HepG2 (cell line): ENCODE results near the gene BCAS3. TPM values are rescaled to one million over a fixed set of nuclear protein-coding genes. Genes with fewer than 3 reads are reported as not detected.

Experiments
- ATF4 ChIP-seq, 2 experiments: fragments of 450-650 bp in 1 of 2; sonication (generic) in 1 of 2; formaldehyde crosslinking; IDR thresholded peaks; 2 replicates each; pipeline versions ENCODE4 v1.5.0 to v1.8.0; 2020 to 2022; ENCODE audit warnings: mild to moderate bottlenecking in 1 of 2, missing genetic modification reagents in 1 of 2
- BHLHE40 ChIP-seq: IDR thresholded peaks from 2 replicates; pipeline ENCODE4 v1.6.1; 2011; ENCODE audit warnings: low read length, improper control_type of control experiment
- BRF2 ChIP-seq: sonication (generic); formaldehyde crosslinking; IDR thresholded peaks from 2 replicates; pipeline ENCODE4 v1.8.1; 2022; ENCODE audit warnings: mild to moderate bottlenecking, missing genetic modification reagents
- CREM ChIP-seq, 2 experiments: sonication (generic) in 1 of 2; formaldehyde crosslinking in 1 of 2; IDR thresholded peaks; 2 replicates each; pipeline versions ENCODE4 v1.4.0 to v1.6.1; 2016 to 2020; ENCODE audit warnings: antibody characterized with exemption in 1 of 2, mild to moderate bottlenecking in 1 of 2, missing genetic modification reagents in 1 of 2
- E2F5 ChIP-seq: sonication (generic); formaldehyde crosslinking; conservative IDR thresholded peaks from 2 replicates; pipeline ENCODE4 v1.4.0; 2020; ENCODE audit warnings: missing genetic modification reagents
- ETV5 ChIP-seq: IDR thresholded peaks from 2 replicates; pipeline ENCODE4 v1.6.1; 2018; ENCODE audit warnings: missing biosample characterization, missing genetic modification reagents, inconsistent platforms, borderline replicate concordance
- FOSL1 ChIP-seq: sonication (generic); formaldehyde crosslinking; IDR thresholded peaks from 2 replicates; pipeline ENCODE4 v1.9.0; 2021; ENCODE audit warnings: missing genetic modification reagents, borderline replicate concordance
- FOXK2 ChIP-seq: fragments of 450-650 bp; IDR thresholded peaks from 2 replicates; pipeline ENCODE4 v1.6.1; 2016
- HES4 ChIP-seq: sonication (generic); formaldehyde crosslinking; IDR thresholded peaks from 2 replicates; pipeline ENCODE4 v1.9.0; 2021; ENCODE audit warnings: mild to moderate bottlenecking, missing genetic modification reagents, borderline replicate concordance
- MEF2D ChIP-seq: sonication (generic); formaldehyde crosslinking; IDR thresholded peaks from 2 replicates; pipeline ENCODE4 v1.5.1; 2020; ENCODE audit warnings: mild to moderate bottlenecking, missing genetic modification reagents
- NFE2L1 ChIP-seq: sonication (generic); formaldehyde crosslinking; IDR thresholded peaks from 2 replicates; pipeline ENCODE4 v1.4.0; 2020; ENCODE audit warnings: missing genetic modification reagents, mild to moderate bottlenecking, borderline replicate concordance
- NRL ChIP-seq: sonication (generic); formaldehyde crosslinking; IDR thresholded peaks from 2 replicates; pipeline ENCODE4 v1.5.0; 2020; ENCODE audit warnings: missing genetic modification reagents, mild to moderate bottlenecking, moderate library complexity, borderline replicate concordance
- RFXAP ChIP-seq: sonication (generic); formaldehyde crosslinking; IDR thresholded peaks from 2 replicates; pipeline ENCODE4 v1.4.0; 2020; ENCODE audit warnings: missing genetic modification reagents, borderline replicate concordance
- SKI ChIP-seq: fragments of 450-650 bp; IDR thresholded peaks from one replicate; pipeline ENCODE4 v1.6.1; 2018; ENCODE audit warnings: mild to moderate bottlenecking; ENCODE audit not compliant: partially characterized antibody
- ZBTB43 ChIP-seq: sonication (generic); formaldehyde crosslinking; conservative IDR thresholded peaks from 2 replicates; pipeline ENCODE4 v1.4.0; 2020; ENCODE audit warnings: missing genetic modification reagents
- ZNF207 ChIP-seq: fragments of 450-650 bp; IDR thresholded peaks from 2 replicates; pipeline ENCODE4 v1.6.1; 2016; ENCODE audit warnings: antibody characterized with exemption, borderline replicate concordance
- ZNF362 ChIP-seq: sonication (generic); formaldehyde crosslinking; IDR thresholded peaks from 2 replicates; pipeline ENCODE4 v1.4.0; 2020; ENCODE audit warnings: missing genetic modification reagents, mild to moderate bottlenecking, borderline replicate concordance
- ZNF556 ChIP-seq: sonication (generic); formaldehyde crosslinking; IDR thresholded peaks from 2 replicates; pipeline ENCODE4 v1.4.0; 2020; ENCODE audit warnings: mild to moderate bottlenecking, missing genetic modification reagents, borderline replicate concordance
- ZNF709 ChIP-seq: sonication (generic); formaldehyde crosslinking; IDR thresholded peaks from 2 replicates; pipeline ENCODE4 v1.5.0; 2020; ENCODE audit warnings: mild to moderate bottlenecking, missing genetic modification reagents
- ZNF740 ChIP-seq: sonication (generic); formaldehyde crosslinking; IDR thresholded peaks from 2 replicates; pipeline ENCODE4 v1.4.0; 2020; ENCODE audit warnings: missing genetic modification reagents
- ZNF761 ChIP-seq: sonication (generic); formaldehyde crosslinking; conservative IDR thresholded peaks from 2 replicates; pipeline ENCODE4 v1.4.0; 2020; ENCODE audit warnings: mild to moderate bottlenecking, missing genetic modification reagents
- ZNF83 ChIP-seq: sonication (generic); formaldehyde crosslinking; IDR thresholded peaks from 2 replicates; pipeline ENCODE4 v1.4.0; 2020; ENCODE audit warnings: missing genetic modification reagents, mild to moderate bottlenecking, borderline replicate concordance
- ZNF878 ChIP-seq: sonication (generic); formaldehyde crosslinking; IDR thresholded peaks from 2 replicates; pipeline ENCODE4 v1.8.1; 2023; ENCODE audit warnings: mild to moderate bottlenecking, missing genetic modification reagents, moderate library complexity
- ZSCAN25 ChIP-seq: sonication (generic); formaldehyde crosslinking; IDR thresholded peaks from 2 replicates; pipeline ENCODE4 v1.8.0; 2022; ENCODE audit warnings: mild to moderate bottlenecking, missing genetic modification reagents
- polyA plus RNA-seq, 8 experiments: library from polyadenylated mRNA; depleted of rRNA in 3 of 8; stranded (reverse) in 7 of 8; unstranded in 1 of 8; fragments of >200 nt; fragmentation: Illumina TruSeq in 4 of 8; extraction: Trizol in 4 of 8; gene quantifications; 2 replicates each; pipeline versions ENCODE4 v1.2.1 to v1.2.3, GENCODE V29; 2011 to 2016; ENCODE audit warnings: low read depth in 4 of 8, missing spikeins in 1 of 8, mixed read lengths in 1 of 8; ENCODE audit not compliant: insufficient read depth in 1 of 8
- total RNA-seq, 5 experiments: library from RNA; depleted of rRNA; stranded (reverse); fragments of >200 nt; fragmentation: Illumina TruSeq; extraction: Trizol; gene quantifications; 2 replicates each; pipeline ENCODE4 v1.2.3, GENCODE V29; 2016; ENCODE audit warnings: low read depth in 1 of 5

The BCAS3 gene
- total and polyA plus RNA-seq, 2 of the 13 experiments (the other 11 are each of a cell fraction or from before 2014, with no cell fraction given) = 10.7 to 11.2 TPM

- no peak for TF ChIP-seq SKI
- TF ChIP-seq ZNF740 = no peak
- no peak for TF ChIP-seq RFXAP (CRISPR knock-in tag)
- TF ChIP-seq E2F5 = no peak
- TF ChIP-seq ZNF83 (CRISPR knock-in tag) = no peak
- no peak for TF ChIP-seq ZNF207
- TF ChIP-seq ATF4 (CRISPR knock-in tag; IDR thresholded peaks at IDR 0.05) = no peak
- no peak for TF ChIP-seq ZBTB43
- no peak for TF ChIP-seq HES4
- peak; percentile 40; the same call in 1 of the 2 replicates for TF ChIP-seq NRL (CRISPR knock-in tag)
- TF ChIP-seq FOSL1 = no peak
- no peak for TF ChIP-seq FOXK2
- no peak for TF ChIP-seq ZNF362 (CRISPR knock-in tag)
- 0 out of 2 replicates have a peak, but pooled peaks have one; percentile 27 for TF ChIP-seq CREM (IDR thresholded peaks at IDR 0.05)
- no peak for TF ChIP-seq CREM (CRISPR knock-in tag; IDR thresholded peaks at IDR 0.05)
- TF ChIP-seq NFE2L1 (CRISPR knock-in tag) = no peak
- no peak for TF ChIP-seq BHLHE40
- 0 out of 2 replicates have a peak, but pooled peaks have one; percentile 12 for TF ChIP-seq ZNF709 (CRISPR knock-in tag)
- TF ChIP-seq BRF2 (CRISPR knock-in tag) = no peak
- TF ChIP-seq MEF2D (CRISPR knock-in tag) = no peak
- TF ChIP-seq ZNF878 = 0 out of 2 replicates have a peak, but pooled peaks have one; percentile 10
- no peak; the same call in 1 of the 2 replicates for TF ChIP-seq ZSCAN25 (CRISPR knock-in tag)
- TF ChIP-seq ETV5 = peak; percentile 43; the same call in 1 of the 2 replicates
- no peak for TF ChIP-seq ZNF556 (CRISPR knock-in tag)
- 0 out of 2 replicates have a peak, but pooled peaks have one; percentile 26 for TF ChIP-seq ZNF761 (CRISPR knock-in tag)
Measured at GRCh38 chr17:61379457-61380216, 702.0 kb downstream of the BCAS3 start (continued).
